HG03432 (cell line): ENCODE results near the gene CCND1.
"Not testable (repeated sequence)": the region's sequence is repeated elsewhere in the genome, so short reads cannot be mapped to it uniquely, and the experiment has no call there.

Source experiments
- ATAC-seq: cut with Tn5 transposase; IDR thresholded peaks from one replicate; pipeline ENCODE4 v1.9.1; 2021; ENCODE audit warnings: mild to moderate bottlenecking, moderate library complexity; ENCODE audit not compliant: unreplicated experiment

Gene CCND1

DNA sequence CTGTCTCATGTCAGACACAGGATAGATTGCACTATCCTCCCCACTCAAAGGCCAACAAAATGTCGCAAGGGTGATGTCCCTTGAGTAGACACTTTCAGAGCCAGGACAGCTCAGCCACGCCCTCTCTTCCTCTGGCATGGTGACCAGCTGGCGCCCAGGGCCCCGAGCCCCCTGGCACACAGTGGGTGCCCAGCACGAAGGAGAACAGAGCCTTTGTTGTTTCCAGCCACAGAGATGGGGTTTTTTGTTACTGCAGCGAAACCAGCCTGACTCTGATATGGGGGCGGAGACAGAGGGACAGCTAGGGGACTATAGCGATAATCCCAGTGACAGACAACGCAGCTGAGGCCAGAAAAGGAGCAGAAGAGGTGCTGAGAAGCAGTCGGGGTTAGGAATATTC, 23.3 kb upstream of the CCND1 start:
- ATAC-seq: no peak

GRCh38 chr11:69618237-69618636, 22.7 kb upstream of the CCND1 start:
- ATAC-seq: no peak

GRCh38 chr11:69620683-69621290, 20.2 kb upstream of the CCND1 start:
- no peak for ATAC-seq

GRCh38 chr11:69622097-69622681, 18.8 kb upstream of the CCND1 start:
- ATAC-seq: not testable (repeated sequence)

DNA sequence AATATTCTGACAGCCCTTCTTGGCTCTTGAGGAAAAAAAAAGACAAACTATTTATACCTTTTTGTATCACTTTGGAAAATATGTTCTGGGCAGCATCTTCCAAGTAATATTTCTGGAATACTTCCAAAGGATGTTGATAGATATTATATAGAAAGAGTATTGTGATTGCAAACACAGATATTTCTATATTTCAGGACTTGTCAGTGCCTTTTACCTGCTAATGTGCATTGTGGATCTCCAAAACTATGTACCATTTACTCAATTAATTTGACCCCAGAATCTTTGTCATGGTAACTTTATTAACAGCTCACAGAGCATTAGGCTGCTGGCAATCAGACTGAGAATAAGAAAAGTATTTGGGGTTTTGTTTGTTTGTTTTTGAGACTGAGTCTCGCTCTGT, 16.7 kb upstream of the CCND1 start:
- ATAC-seq: no peak

- no peak for ATAC-seq
Measured at GRCh38 chr11:69625476-69625875, 15.5 kb upstream of the CCND1 start.

DNA sequence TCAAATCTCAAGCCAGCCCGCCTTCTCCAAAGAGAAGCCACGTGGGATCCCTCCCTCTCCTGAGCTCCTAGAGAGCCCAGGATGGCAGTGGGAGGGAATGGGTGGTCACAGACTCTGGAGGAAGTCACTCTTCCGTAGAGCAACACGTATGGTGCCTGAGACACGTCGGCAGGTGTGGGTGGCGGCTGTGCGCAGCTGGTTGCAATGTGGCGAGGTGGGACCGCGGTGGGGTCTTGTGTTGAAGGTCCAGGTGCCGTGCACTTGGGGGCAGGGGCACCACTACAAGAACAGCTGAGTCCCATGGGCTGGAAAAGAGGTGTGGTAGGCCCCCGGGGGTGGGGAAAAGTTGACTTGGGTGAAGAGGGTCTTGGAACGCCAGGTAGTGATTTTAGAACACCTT, 13.4 kb upstream of the CCND1 start:
- no peak for ATAC-seq

DNA sequence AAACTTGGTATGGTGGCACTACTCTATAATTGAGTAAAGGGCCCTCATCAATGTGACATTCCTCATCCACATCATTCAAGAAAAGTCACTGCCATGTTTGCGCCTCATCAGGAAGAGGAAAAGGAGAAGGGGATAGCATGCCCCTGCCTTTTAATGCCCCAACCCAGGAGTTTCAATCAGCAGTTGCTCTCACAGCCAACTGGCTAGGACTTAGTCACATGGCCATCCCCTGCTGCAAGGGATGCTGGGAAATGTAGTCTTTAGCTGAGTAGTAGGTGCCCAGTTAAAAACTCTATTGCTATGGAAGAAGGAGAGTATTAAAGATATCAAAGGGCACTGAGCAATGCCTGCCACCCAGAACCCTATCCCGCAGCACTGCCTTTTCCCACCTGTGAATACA, 10.9 kb upstream of the CCND1 start:
- no peak for ATAC-seq

DNA sequence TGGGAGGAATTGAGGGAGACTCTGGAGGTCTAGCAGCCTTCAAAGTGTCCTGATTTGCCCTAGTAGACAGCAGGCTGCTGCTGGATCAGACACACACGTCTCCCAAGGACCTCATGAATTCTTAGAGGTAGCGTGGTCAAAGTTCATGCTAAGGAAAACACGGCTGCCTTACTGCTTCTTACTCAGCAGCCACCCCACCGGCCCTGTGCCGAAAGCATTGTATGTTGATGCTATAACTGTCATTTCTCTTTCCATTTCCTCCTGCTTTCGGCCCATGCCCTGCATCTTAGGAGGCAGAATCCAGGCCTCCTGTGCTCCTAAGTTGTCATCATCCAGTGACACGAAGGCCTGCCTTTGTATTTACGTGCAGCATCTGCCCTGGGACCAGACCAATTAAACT, 10.5 kb upstream of the CCND1 start:
- ATAC-seq: no peak

GRCh38 chr11:69632900-69633299, 8.1 kb upstream of the CCND1 start:
- ATAC-seq: no peak

DNA sequence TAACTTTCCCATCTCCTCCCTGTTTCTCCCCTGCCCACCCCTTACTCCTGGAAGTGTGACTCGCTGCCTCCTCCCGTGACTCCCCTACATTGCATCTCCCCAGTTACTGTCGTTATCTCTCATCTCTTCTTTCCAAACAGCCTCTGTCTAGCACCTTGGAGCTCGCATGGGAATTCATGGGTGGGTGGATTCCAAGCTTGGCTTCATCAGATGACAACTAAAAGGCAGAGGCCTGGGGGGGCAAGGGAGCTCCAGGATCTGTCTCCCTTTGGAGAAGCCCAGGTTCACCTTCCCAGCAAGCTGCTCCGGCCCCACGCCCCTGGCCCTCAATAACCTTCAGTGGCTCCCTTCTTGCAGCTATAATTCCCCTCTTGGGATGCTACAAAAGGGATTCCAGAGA, 6.9 kb upstream of the CCND1 start:
- no peak for ATAC-seq

DNA sequence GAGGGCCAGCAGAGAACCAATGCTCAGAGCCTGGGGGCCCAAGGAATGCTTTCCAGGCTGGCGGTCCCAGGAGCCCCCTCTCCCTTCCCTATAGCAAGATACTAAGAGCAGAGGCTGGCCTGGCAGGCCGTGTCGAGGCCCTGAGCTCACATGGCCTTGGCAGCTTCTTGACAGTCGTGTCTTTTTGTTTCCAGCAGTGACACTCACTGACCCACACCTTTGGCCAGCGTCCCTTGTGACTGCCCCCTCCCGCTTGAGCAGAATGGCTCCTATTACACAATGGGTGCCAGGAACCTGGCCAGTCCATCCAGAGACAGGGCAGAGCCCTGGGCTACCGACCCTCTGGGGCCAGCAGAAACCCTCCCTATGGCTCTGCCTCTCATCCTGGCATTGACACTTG, 6.4 kb upstream of the CCND1 start:
- ATAC-seq: no peak

DNA sequence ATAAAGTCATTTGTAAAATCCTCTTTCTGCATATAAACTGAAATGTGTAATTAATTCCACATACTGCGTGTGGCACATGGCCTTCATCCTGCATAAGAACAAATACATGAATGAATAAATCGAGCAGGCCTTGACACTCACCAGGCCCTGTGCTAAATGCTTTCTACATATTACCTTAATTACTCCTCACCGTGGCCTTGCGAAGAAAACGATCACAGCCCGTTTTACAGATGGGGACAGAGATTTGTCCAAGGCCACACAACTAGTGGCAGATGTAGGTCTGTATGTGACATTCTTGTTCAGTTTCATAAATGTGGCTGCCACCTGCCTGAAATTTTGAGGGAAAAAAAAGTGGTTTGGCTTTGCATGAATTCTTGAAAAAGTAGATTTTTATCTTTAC, 5.8 kb upstream of the CCND1 start:
- ATAC-seq: no peak

- no peak for ATAC-seq
Measured at GRCh38 chr11:69635804-69636511, 5.0 kb upstream of the CCND1 start.

DNA sequence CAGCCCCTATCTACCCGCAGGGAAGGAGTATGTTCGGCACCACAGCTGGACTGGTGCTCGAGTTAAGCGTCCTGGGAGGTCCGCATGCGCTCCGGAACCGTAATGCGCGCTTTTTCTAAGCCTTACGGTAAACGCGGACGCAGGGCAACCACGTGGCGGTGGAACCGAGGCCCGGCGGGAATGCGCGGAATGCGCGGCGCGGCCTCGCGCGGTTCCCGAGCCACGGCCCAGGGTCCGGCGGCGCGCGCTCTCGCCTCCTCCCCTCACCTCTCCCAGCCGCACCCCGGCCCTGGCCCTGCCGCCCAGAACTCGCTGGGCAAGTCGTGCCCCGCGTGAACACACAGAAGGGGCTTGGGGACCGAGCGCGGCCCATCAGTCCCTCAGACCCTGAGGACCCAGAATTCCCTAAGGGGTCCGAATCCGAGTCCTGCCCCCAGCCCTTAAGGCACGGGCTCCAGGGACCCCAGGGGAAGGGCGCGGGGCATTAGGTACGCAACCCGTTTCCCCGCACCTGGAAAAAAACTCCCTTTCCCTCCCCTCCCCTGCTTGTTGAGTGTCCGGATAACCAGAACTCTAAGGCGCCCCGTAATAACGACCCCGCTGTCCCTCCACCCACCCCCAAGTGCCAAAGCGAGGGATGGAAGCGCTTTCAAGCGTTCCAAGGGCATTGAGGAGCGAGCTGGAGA, 4.3 kb upstream of the CCND1 start:
- ATAC-seq: no peak

GRCh38 chr11:69637198-69637940, 3.6 kb upstream of the CCND1 start:
- no peak for ATAC-seq

- ATAC-seq: no peak
Measured at GRCh38 chr11:69637941-69638871, 2.8 kb upstream of the CCND1 start.

- no peak for ATAC-seq
Measured at GRCh38 chr11:69638941-69639681, 1.8 kb upstream of the CCND1 start.

DNA sequence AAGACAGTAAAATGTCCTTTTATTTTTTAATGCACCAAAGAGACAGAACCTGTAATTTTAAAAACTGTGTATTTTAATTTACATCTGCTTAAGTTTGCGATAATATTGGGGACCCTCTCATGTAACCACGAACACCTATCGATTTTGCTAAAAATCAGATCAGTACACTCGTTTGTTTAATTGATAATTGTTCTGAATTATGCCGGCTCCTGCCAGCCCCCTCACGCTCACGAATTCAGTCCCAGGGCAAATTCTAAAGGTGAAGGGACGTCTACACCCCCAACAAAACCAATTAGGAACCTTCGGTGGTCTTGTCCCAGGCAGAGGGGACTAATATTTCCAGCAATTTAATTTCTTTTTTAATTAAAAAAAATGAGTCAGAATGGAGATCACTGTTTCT, 1.1 kb upstream of the CCND1 start:
- ATAC-seq: no peak
